ENCODE measurements around the gene TGM1.

TGM1 gene

DNA sequence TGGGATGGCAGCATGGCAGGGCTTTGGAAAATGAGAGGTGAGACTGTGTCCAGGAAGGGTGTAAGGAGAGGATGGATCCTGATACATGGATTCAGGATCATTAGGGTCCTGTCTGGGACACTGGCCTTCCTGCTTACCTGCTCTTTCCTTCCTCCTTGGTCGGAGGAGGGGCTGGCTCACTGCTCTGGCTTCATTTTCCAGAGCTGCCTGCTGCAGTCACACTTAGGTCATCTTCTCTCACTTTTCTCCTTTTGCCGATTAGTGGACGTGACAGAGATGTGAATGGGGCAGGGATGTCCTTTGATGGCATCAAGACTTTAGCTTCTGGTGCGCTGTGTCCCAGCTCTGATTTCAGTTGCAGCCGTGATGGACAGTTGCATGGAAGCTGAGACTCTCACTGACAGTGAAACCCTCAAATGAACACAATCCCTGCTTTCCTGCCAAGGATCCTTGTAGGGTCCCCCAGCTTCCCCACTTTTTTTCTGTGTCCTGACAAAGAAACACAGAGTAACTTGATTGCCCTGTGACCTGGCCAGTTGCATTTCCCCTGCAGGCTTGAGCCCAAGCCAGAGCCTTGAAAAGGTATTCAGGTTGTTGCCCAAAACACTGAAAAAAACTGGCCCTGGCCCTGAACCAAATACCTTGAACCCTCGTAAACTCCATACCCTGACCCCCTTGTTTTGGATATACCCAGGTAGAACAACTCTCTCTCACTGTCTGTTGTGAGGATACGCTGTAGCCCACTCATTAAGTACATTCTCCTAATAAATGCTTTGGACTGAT is 45.6 kb upstream of the TGM1 start:
- no peak for DNase-seq (ENCODE audit: low read depth, low spot score)
- POLR2A ChIA-PET: interaction anchor here (0.7 to 1.7 kb wide), 8 partner anchors 9 to 194 kb away, joined by 3 to 8 read pairs (median 4); partner anchors contain the start of genes DCAF11, DHRS1, NOP9 and NRL
- CTCF ChIA-PET: interaction anchor here (0.6 to 37.5 kb wide), 64 partner anchors 4 to 294 kb away, joined by 3 to 688 read pairs (median 5); partner anchors contain the start of genes ADCY4, CBLN3, CHMP4A and CIDEB
- no peak overlapping the region for H3K4me3 ChIP-seq (ENCODE audit: low read depth, low read length)
- no peak for TF ChIP-seq CTCF (IDR thresholded peaks at IDR 0.05; ENCODE audit: insufficient read depth, low read length, missing control alignments)

DNA sequence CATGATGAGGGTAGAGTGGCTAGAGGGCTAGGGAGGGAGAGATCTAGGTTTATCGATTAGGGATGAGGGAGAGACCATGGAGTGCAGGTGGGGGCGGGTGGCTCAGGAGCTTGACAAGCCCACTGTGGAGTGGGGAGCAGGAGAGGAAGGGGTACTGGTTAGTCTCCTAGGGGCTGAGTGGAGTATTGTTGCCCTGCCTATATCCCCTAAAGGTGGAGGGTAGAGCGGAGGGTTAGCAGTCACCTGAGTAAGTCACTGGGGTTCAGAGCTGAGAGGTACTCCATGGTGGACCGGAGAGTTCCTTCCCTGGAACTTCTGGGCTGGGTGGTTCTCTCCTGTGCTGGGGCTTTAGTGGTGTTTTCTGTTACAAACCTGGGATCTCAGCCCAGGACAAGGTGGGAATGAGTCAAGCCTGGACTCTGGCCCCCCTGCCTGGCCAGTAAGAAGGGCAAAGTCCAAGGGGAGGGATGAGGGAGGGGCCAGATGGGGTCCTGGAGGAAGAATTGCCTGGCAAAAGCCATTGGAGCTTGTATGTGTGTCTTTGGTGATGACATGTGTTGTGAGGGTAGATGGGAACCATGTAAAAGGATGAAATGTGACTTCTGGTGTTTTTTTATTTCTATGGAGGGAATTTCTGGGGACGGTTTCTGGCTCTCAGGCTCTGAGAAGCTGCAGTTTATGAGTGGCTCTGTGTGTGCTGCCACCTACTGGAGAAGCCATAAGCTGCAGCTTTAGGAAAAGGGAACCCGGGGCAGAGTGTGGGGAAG is 44.8 kb upstream of the TGM1 start, which contains the start of gene CIDEB:
Gene CIDEB, minus strand, starts transcription at position 403 of the 767 bp plus-strand sequence. Its CDS starts 119 bp downstream, at position 284.
- no peak for DNase-seq (ENCODE audit: low read depth, low spot score)
- CTCF ChIA-PET: interaction anchor here (0.6 to 37.5 kb wide), 70 partner anchors 3 to 293 kb away, joined by 3 to 688 read pairs (median 5); partner anchors contain the start of genes ADCY4, CBLN3, CHMP4A and CIDEB
- H3K4me3 ChIP-seq (ENCODE audit: low read depth, low read length): no peak within 1 kb of the TSS

DNA sequence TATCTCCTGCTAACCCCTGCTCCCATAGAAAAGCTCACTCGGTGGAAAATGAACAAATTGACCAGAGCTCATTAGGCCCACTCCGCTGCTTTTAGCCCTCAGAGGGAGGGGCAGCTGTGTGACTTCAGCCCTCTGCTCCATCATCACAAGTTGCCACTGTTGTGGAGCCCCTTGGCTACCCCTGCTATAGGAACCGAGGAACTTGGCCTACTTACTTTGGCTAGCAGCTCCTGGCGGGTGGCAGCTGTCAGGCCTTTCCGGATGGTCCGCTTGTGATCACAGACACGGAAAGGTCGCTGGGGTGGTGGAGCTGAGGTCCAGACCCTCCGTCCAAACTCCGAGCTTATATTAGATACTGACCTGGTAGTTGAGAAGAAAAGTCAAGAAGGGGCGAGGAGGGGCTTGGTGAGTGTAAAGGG is 44.2 kb upstream of the TGM1 start:
- H3K4me3 ChIP-seq (ENCODE audit: low read depth, low read length): no peak overlapping the region
- ChIA-PET CTCF (interaction anchor here (0.7 to 37.5 kb wide), 40 partner anchors 3 to 250 kb away, joined by 3 to 688 read pairs (median 6); partner anchors contain the start of genes ADCY4, CBLN3, CIDEB and DCAF11), POLR2A (interaction anchor here (1.7 kb wide), 1 partner anchor 64 kb away, joined by 7 read pairs; the partner anchor contains the start of gene TINF2)
- no peak for DNase-seq (ENCODE audit: low read depth, low spot score)
- no peak for TF ChIP-seq CTCF (IDR thresholded peaks at IDR 0.05; ENCODE audit: insufficient read depth, low read length, missing control alignments)

More for the DNA sequence above, 44.8 kb upstream of the TGM1 start, which contains the start of gene CIDEB:
- TF ChIP-seq CTCF (IDR thresholded peaks at IDR 0.05; ENCODE audit: insufficient read depth, low read length, missing control alignments): peak; percentile 88
- POLR2A ChIA-PET: interaction anchor here (0.7 to 1.7 kb wide), 7 partner anchors 8 to 193 kb away, joined by 3 to 8 read pairs (median 4); partner anchors contain the start of genes DCAF11, DHRS1, NOP9 and NRL

DNA sequence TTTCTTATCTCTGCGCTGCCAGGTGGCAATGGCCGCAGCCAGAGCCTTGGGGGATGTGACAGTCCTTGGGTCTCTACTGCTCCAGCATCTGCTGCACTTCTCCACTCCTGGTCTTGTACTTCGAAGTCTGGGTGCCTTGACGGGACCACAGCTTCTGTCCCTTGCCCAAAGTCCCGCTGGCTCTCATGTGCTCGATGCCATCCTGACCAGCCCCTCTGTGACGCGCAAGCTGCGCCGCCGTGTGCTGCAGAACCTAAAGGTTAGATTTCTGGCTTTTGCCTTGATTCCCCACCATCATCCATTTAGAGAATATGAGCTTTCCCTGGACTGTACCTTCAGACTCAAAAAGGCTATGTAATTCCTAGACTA is 41.0 kb upstream of the TGM1 start:
- no peak for DNase-seq (ENCODE audit: low read depth, low spot score)
- ChIA-PET POLR2A (no interaction called here), CTCF (interaction anchor here (0.6 to 21.1 kb wide), 4 partner anchors 19 to 246 kb away, joined by 3 to 688 read pairs (median 192); partner anchors contain the start of genes ADCY4, CBLN3, CIDEB and KHNYN)
- TF ChIP-seq CTCF (IDR thresholded peaks at IDR 0.05; ENCODE audit: insufficient read depth, low read length, missing control alignments): no peak
- H3K4me3 ChIP-seq (ENCODE audit: low read depth, low read length): no peak overlapping the region

DNA sequence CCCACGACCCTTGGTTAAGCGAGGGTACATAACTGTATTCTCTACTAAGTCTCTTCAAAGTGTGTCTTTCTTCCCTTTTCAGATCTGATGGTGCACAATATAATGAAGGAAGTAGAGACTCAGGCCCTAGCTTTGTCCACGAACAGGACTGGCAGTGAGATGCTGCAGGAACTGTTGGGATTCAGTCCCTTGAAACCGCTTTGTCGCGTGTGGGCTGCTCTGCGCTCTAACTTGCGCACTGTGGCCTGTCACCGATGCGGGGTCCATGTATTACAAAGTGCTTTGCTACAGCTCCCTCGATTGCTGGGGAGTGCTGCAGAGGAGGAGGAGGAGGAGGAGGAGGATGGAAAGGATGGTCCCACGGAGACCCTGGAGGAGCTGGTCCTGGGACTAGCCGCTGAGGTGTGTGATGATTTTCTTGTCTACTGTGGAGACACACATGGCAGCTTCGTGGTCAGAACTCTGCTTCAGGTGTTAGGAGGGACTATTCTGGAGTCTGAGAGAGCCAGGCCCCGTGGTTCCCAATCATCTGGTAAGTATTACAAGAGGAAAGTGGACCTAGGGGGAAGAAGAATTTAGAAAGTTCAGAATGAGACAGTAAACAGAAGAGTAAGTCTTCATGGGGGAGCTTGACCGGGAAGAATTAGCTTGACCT is 37.5 kb upstream of the TGM1 start:
- H3K4me3 ChIP-seq (ENCODE audit: low read depth, low read length): peak overlapping the region; percentile 99
- CTCF ChIA-PET: interaction anchor here (0.6 to 21.1 kb wide), 15 partner anchors 22 to 243 kb away, joined by 3 to 688 read pairs (median 33); partner anchors contain the start of genes ADCY4, CBLN3, CHMP4A and CIDEB
- POLR2A ChIA-PET: interaction anchor here (0.7 to 4.1 kb wide), 7 partner anchors 8 to 136 kb away, joined by 3 to 26 read pairs (median 3); partner anchors contain the start of genes CIDEB, RABGGTA and TINF2
- no peak for DNase-seq (ENCODE audit: low read depth, low spot score)
- TF ChIP-seq CTCF (IDR thresholded peaks at IDR 0.05; ENCODE audit: insufficient read depth, low read length, missing control alignments): no peak

All from AG04449 (cell line).